HG03060 (cell line): ENCODE data around the gene KCND2.

ENCODE experiments used
- ATAC-seq: cut with Tn5 transposase; IDR thresholded peaks from one replicate; pipeline ENCODE4 v1.9.1; 2021; ENCODE audit warnings: low read depth, moderate number of reproducible peaks; ENCODE audit not compliant: unreplicated experiment

KCND2 gene

DNA sequence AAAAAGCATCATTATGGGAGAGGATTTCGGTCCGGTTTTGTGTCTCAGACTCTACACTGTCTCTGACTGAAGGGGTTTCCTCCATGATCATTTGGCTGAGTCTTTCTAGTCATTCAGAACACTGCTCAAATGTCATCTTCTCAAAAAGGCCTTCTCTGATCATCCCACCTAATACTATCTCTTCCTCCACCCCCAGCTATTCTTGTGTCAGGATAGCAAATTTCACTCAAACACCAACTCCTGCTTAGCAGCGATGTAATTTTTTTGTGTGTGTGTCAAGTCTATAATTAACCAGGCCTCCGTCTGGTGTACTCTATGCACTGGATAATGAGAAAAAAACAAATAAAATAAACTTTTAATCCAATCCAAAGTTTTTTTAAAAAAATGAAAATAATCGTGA, 200.4 kb downstream of the KCND2 start:
- no peak for ATAC-seq

DNA sequence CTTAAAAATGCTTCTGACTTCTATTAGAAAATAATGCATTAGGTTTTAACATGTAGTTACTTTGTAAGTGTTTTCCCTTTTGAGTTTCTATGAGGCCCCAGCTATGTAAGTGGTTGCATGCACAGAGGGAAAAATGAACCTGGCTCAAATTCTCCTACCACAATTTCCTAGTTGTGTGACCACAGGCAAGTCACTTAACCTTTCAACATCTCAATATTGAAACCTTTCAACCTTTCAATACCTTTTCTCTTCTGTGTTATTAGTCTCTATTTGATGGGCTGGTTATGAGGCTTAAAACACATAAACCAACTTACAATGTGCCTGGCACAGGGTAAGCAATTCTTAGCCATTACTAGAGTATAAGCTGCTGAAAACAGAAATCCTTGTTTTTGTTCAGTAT, 203.0 kb downstream of the KCND2 start:
- peak; percentile 70 for ATAC-seq

DNA sequence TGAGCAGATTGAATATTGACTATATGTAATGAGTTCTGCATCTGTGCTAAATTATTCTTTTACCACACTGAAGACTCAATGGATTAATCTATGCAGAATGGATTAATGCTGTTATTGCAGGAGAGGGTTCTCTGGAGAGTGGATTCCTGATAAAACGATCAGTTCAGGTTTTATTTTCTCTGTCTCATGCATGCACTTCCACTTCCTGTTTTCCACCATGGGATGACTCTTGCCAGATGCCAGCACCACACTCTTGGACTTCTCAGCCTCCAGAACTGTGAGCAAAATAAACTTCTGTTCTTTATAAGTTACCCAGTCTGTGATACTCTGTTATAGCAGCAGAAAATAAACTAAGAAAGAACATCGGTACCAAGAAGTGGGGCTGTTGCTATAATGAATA, 207.5 kb downstream of the KCND2 start:
- no peak for ATAC-seq

DNA sequence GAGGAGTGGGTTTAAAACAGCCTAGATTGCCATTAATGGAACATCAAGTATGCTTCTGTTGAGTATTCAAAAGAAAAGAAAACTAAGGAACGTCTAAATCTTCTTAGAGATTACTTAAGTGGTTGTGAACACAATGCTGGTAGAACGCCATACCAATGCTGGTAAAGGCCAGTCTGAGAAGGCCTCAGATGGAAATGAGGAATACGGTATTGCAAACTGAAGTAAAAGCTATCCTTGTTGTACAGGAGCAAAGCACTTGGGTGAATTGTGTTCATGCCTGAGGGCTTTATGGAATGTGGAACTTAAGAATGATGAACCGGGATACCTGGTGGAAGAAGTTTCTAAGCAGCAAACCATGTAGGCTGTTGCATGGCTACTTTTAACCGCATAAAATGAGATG, 208.0 kb downstream of the KCND2 start:
- ATAC-seq: no peak

DNA sequence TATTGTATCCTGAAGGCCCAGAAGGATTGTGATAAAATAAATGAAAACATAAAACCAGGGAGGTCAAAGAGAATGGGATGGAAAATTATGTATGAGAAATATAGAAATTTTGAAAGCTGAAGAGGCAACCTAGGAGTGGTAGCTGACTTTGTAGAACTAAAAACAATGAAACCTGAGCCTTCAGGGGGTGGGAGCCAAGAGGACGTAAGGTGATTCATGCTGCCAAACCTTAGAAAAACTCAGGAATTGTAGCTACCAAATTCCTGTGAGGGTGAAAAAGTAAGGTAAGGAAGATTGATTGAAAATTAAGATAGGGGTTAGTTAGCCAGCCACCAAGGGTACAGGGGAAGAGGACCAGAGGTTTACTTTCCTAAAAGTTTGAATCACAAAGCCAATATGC, 213.2 kb downstream of the KCND2 start:
- ATAC-seq: no peak

DNA sequence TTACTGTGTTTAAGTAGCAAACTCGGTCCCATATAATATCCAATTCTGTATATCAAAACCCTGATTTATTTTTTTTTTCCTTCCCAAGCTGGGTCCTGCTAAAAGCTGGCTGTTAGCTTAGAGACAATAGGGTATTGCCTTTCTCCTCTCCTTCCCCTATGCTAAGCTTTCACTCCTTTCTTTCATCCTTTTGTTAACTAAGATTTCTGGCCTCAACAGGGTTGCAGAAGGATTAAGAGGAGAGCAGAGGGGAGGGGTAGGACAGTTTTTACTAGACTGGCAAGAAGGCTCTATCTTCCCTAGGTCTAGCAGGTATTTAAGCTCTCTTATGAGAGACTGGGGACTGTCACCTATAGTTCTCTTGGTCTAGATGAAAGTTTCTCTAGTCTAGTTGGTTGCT, 229.2 kb downstream of the KCND2 start:
- no peak for ATAC-seq

DNA sequence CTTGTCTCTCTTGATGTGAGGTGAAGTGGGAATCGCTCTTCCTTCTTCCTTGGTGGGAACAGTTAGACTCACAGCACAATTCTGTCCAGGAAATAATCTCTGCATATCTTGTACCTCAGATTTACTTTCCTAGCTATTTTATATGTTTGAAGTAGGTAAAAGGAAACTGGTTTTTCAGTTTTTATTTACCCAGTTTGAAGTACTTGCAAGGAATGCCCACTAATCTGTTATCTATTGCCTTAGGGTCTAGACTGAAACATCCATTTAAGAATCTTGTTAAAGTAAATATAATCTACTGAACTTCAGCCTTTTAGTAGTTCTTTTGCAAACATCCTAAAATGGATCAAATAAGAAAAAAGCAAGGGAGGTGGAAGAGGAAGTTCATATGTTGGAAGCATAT, 229.8 kb downstream of the KCND2 start:
- no peak for ATAC-seq

DNA sequence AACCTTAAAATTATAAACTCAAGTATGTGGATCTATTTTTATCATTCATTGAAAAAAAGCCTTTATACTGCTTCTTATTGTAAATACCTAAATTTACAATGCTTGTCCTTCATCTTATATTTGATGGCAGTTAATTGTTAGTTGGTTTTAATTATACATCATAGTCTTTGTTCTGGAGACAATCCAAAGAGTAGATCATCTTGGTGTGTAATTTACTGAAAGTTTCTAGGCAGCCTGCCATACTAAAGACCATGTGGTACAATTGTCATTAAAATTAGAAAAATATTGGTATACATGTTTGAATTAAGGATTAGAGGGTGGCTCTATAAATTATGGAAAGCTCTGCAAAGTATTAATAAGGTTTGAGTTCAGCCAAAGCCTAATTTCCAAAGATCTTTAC, 231.4 kb downstream of the KCND2 start:
- ATAC-seq: no peak

DNA sequence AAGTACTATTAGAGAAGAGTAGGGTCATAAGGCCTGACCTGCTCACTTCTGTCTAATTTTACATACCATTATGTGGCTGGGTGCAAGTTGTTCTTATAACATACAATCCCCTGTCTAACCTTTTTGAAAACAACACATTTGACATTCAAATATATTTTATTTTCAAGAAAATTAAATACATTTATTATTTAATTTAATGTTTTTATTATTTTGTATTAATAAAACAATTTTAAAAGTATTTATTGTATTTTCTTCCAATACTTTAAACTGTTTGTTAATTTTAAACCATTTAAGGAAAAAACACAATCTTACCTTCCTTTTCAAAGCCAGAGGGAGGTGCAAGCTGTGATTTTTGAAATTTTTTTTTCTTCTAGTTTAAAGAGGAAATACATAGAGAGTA, 232.8 kb downstream of the KCND2 start:
- no peak for ATAC-seq

DNA sequence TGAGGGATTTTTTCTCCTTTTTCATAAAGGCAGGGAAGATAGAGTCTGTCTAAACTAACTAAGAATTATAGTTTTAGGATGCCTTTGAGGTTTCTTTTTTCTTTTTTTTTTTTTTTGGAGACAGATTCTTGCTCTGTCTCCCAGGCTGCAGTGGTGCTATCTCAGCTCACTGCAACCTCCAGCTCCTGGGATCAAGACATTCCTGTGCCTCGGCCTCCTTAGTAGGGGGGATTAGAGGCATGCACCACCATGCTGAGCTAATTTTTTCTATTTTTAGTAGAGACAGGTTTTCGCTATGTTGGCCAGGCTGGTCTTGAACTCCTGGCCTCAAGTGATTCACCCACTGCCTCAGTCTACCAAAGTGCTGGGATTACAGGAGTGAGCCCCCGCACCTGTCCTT, 239.7 kb downstream of the KCND2 start:
- ATAC-seq: no peak

DNA sequence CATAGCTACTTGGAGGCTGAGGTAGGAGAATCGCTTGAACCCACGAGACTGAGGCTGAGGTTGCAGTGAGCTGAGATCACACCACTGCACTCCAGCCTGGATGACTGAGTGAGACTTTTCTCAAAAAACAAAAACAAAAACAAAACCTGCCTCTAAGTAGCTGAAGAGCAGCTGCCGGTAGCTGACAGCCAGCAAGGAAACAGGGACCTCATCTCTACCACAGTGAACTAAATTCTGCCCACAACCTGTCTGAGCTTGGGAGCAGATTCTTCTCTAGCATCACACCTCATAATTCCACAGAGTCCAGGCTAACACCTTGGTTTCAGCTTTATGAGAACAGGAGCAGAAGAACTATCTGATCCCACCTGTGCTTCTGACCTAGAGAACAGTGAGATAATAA, 246.2 kb downstream of the KCND2 start:
- no peak for ATAC-seq

DNA sequence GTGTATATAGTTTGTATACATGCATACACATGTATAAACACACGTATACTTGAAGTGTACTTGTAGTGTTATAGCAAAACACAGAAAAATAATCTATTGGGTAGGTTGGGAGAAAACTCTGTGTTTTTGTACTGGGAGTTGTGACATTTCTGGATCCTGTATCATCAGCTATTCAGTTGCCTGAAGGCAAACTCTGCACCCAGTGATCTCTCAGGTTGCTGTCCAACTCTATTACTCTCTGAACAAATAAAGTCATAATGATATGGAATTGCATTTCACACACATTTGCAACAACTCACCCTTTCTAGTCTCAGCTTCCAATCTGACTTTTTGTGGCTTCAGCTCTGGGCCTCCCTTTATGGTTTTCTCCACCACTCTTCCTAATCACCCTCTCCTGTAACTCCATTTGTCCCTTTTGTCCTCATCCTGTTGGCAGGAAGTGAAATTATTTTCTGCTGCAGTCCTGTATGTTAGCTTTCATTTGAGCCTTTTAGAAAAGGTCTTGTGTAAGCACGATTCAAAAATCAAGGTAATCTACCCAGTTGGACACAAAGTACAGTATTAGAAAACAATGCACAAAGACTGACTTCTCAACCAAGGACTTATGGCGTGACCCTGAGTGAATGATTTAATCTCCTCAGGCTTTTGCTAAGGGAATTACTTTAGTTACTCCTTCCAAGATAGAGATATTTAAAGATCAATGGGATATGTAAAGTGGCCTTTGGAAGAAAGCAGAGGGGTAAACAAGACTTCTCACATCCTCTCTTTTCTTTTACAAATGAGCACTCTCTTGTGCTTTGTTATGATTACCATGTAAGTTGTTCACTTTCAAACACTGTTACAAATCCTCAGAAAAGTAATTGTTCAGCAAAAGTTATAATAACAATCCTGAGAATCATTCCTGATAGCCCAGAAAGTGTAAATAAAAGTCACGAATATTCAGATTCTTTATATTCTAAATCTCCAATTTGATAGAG, 249.1 kb downstream of the KCND2 start:
- no peak for ATAC-seq

DNA sequence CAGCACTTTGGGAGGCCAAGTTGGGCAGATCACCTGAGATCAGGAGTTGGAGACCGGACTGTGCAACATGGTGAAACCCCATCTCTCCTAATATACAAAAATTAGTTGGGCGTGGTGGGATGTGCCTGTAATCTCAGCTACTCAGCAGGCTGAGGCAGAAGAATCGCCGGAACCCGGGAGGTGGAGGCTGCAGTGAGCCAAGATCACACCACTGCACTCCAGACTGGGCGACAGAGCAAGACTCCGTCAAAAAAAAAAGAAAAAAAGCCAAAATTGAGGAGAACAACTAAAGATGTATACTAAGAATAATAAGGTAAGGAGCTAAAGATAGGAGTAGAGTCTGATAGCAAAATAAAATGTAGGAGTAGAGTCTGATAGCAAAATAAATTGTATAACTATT, 251.0 kb downstream of the KCND2 start:
- ATAC-seq: no peak

DNA sequence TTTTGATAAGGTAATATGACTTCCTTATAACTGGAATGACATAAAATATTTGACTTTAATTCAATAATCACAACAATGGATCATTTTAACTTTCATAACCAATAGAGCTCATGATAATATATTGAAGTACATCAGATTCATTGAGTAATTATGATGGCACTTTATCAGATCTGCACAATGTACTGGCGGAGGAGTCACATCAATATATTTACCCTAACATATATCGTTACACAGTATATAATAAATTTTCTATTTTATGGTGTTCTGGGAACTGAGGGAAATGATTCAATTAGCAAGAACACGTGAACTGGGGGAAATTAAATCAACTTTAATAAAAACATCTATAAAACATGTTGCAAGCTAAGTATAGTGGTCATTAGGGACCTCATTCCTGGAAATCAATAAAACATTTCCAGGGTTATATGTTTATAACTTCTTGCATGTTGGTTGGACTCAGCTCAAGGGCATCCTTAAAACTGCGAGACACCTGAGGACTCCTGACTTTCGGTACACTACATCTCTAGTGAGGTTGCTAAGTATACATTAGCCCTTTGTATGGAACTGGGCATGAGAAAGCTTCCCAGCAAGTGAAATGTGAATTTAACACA, 254.0 kb downstream of the KCND2 start:
- ATAC-seq: no peak

DNA sequence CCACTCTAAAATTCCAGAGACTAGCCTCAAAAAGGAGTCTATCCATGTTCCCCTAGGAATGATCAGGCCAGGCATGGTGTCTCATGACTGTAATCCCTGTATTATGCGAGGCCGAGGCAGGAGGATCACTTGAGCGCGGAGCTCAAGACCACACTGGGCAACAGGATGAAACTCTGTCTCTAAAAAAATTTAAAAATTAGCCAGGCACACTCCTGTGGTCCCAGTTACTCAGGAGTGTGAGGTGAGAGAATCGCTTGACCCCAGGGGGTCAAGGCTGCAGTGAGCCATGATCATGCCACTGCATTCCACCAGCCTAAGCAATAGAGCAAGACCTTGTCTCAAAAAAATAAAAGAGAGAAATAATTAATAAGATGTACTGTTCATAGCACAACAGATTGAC, 256.8 kb downstream of the KCND2 start:
- ATAC-seq: no peak

DNA sequence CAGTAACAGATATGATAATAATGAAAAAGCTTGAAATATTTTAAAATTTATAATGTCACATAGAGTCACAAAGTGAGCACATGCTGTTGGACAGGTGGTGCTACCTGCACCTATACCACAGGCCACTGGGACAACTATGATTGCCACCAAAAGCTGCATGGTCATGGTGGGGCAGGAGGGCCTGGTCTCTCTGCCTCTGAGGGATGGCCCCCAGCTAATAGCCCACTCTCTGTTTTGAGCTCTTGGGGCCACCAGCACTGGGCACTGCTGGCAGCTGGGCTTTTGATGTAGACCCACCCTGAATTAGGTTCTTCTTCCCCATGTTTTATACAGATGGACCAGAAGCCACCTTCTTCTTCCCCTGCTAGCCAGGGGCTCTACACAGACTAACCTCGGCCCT, 265.4 kb downstream of the KCND2 start:
- no peak for ATAC-seq

DNA sequence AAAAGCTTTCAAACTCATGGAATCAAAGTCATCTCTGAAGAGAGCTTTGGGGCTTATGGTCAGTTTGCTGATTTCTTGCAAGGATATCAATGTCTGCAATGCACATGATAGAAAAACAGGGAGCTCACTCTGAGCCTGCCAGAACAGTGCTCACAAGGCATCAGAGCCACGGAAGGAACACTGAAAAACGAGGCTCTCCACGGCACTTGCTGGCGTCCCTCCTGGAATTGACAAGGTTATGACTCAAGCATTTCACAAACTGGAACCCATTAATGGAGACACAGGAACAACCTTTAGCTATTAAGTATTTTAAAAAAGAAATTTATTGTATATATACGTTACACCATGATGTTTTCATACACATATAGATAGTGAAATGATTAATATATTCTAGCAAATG, 266.3 kb downstream of the KCND2 start:
- no peak for ATAC-seq

DNA sequence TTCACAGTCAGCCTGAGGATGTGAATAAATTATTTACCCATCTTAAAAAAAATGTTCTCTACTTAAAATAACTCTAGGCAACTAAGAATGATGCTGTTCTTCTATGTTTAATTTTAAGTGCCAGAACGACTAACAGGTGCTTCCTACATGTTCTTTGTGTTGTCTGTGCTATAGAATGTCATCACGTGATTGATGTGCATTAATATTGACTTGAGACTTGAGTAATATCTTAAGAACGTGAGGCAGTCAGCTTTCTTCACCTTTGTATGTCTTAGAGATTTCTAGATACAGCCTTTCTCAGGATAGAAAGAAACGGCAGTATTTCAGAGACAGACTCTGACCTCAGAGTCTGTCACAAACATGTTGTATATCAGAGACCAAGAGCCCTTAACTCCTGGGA, 274.6 kb downstream of the KCND2 start:
- no peak for ATAC-seq

DNA sequence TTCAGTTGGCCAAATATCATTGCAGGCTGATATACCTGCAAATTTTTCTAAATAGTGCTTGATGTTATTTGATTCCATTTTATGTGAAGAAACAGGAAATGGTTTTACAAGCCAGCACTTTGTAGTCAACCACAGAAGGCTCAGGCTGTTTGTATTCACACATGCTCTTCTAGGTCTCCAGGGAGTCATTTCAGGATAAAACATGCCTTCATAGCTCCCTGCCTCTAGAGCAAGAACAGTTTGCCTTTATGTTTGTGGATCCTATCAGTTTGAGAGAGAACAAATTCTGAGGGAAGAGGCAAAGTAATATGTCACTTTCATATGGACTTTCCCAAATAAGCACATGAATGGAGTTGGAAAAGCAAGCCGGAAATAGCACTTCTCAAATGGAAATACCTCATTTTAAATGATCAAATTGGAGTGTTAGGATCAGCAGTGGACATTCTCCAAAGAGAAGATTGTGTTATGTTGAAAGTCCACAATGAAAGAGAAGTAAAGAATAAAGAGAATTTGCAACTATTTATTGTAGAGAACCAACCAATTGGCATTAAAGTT, 277.6 kb downstream of the KCND2 start:
- ATAC-seq: peak; percentile 33

DNA sequence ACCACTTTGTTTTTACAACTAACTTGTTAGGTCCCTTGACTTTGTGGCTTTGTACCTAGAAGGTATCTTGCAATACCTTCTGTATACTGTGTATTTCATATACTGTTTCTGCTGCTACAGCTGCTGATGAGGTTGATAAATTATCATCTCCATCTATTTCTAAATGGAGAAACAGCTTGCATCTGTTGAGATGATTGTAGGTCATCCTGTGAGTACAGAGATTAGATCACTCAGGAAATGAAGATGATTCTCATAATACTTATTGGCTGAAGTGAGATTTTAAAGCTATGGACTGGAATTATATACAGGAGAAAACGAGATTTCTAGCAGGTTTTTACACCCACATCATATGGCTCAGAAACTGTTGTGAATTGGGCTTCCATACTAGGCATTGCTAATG, 280.5 kb downstream of the KCND2 start:
- ATAC-seq: no peak

DNA sequence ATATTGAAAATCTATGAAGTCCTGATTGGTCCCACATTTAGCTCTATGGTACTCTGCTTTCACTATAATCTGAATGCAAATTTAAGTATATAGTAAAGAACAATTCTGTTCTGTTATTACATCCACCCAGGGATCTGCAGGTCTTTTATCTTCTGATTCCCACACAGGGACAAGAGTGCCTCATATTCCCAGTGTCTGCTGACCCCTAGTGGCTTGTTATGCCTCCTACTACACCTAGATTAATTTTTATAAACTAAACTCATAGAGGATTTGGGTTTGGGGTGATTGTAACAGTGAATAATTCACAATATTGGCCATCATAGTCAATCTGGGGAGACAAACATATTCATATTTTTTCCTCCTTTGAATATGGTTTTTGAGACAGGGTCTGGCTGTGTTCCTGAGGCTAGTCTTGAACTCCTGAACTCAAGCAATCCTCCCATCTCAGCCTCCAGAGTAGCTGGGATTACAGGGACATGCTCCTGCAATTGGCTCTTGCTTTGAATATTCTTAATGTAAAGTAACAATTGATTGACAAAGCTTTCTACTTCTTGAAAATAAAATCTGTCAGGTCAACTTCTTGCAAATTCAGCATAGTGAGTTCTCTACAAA, 282.1 kb downstream of the KCND2 start:
- ATAC-seq: peak; percentile 51
